A549 (cell line): Measurements from ENCODE around the gene CPZ.

ENCODE experiments used
- BHLHE40 ChIP-seq: IDR thresholded peaks from 2 replicates; pipeline ENCODE4 v1.6.1; 2012; ENCODE audit warnings: low read depth, low read length, inconsistent platforms
- HDAC2 ChIP-seq: fragments of 200-600 bp; sonication (generic); IDR thresholded peaks from 2 replicates; pipeline ENCODE4 v1.6.1; 2016
- RCOR1 ChIP-seq: fragments of 150-350 bp; IDR thresholded peaks from 2 replicates; pipeline ENCODE4 v1.6.1; 2014; ENCODE audit warnings: antibody characterized with exemption, low read length, low read depth
- RFX5 ChIP-seq: fragments of 450-650 bp; IDR thresholded peaks from 2 replicates; pipeline ENCODE4 v1.7.1; 2014; ENCODE audit warnings: antibody characterized with exemption, mild to moderate bottlenecking, moderate library complexity
- TF ChIP-seq, protein P1 (sequence below): fragments of >200 bp; sonication (Bioruptor Twin); formaldehyde crosslinking; IDR thresholded peaks from 3 replicates; pipeline ENCODE4 v1.5.1; 2016

DNA sequence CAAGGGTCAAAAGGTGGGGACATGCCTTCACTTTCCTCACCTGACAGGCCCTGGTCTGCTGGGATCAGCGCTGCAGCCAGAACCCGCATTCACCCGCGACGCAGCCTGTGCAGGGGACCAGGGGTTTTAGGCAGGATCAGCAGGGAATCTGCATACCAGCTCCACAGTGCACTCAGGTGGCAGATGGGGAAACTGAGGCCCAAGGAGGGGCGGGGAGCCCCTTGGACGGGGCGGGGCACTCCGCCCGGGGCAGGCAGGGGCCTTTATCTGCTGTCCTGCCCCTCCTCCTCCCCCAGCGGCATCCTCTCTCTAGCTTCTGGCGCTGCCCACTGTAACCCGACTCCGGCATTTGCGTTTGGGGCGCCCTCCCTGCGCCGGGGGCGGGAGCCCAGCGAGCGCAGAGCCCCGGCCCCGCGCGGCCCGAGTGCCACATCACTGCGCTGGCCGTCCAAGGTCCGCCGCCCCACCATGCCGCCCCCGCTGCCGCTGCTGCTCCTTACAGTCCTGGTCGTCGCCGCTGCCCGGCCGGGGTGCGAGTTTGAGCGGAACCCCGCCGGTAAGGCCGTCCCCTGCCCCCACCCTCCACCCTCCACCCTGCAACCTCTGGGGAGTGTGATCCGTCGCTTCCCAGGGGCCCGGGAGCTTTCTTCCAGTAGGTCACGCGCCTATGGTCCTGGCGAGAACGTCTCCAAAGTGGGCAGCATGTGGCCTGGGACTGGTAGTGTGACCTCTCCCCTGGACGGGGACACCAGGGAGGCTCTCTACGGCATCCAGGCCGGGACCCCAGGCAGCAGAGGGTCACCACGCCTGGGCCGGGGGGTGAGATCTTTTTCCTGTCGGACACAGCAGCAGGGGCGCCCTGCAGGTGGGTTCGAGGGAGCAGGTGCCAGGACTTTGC, at the start of gene CPZ:
- TF ChIP-seq, protein P1, sequence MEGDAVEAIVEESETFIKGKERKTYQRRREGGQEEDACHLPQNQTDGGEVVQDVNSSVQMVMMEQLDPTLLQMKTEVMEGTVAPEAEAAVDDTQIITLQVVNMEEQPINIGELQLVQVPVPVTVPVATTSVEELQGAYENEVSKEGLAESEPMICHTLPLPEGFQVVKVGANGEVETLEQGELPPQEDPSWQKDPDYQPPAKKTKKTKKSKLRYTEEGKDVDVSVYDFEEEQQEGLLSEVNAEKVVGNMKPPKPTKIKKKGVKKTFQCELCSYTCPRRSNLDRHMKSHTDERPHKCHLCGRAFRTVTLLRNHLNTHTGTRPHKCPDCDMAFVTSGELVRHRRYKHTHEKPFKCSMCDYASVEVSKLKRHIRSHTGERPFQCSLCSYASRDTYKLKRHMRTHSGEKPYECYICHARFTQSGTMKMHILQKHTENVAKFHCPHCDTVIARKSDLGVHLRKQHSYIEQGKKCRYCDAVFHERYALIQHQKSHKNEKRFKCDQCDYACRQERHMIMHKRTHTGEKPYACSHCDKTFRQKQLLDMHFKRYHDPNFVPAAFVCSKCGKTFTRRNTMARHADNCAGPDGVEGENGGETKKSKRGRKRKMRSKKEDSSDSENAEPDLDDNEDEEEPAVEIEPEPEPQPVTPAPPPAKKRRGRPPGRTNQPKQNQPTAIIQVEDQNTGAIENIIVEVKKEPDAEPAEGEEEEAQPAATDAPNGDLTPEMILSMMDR, result no peak
- TF ChIP-seq RFX5, result no peak
- TF ChIP-seq BHLHE40, result no peak
- TF ChIP-seq HDAC2, result no peak
- no peak for TF ChIP-seq RCOR1
